ENCODE results near the gene NFE2L1. TPM values are rescaled to one million over a fixed set of nuclear protein-coding genes. Genes with fewer than 3 reads are reported as not detected.

Gene NFE2L1
- total RNA-seq, 1 experiment from 2014 or later, result 149 TPM

DNA sequence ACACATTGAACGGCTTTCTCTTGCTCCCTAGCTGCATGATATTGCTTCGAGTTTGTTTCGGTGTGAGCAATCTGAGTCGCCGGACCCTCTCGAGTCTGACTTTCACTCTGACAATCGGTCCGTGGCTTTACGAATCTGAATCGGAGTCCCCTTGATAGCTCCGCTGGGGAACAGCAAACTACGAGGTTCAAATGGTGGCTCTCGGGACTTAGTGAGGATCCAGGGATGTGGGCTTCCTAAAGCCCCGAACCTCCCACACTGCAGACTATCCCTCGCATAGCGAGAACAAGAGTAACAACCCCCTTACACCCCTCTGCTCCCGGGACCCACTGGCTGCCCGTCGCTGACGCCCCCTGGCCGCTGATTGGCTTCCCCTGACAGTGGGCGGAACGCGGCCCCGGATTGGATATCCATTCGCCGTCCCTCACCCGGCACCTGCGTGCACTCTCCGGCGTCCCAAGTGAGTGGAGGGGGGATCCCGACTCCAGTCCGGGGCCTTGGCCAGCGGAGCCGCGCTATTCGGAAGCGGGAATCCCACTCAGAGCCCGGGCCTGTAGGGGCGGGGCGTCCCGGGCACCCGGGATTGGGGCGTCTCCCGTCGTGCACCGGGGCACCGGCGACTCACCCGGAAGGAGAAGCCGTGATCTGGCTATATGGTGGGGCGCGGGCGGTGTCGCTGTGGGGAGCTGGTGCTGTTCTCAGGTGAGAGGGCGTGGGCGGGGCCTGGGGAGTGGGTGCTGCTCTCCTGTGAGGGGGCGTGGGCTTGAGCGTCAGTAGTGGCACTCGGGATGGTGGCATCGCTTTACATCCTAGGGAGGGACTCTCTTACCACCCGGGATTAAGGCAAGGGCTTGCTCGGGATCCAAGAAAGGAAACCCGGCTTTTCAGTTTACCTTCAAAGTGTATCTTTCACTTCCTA lies 59.2 kb downstream of the NFE2L1 start, which contains the start of gene SNX11 (continued):
- no peak for TF ChIP-seq NFE2L1 (CRISPR knock-in tag; IDR thresholded peaks at IDR 0.05)
- no peak for TF ChIP-seq SMAD4 (CRISPR knock-in tag; IDR thresholded peaks at IDR 0.05)
- no peak for TF ChIP-seq TCF7 (CRISPR knock-in tag; IDR thresholded peaks at IDR 0.05; ENCODE audit: low read depth)
- no peak for TF ChIP-seq NFATC4 (CRISPR knock-in tag; IDR thresholded peaks at IDR 0.05)
- peak; percentile 56; the same call in 1 of the 2 replicates for TF ChIP-seq FOXP1 (CRISPR knock-in tag; IDR thresholded peaks at IDR 0.05; ENCODE audit: borderline replicate concordance)
- no peak for TF ChIP-seq ZNF121 (CRISPR knock-in tag; IDR thresholded peaks at IDR 0.05)
- 0 out of 2 replicates have a peak, but pooled peaks have one; percentile 40 for TF ChIP-seq ESRRA (CRISPR knock-in tag; IDR thresholded peaks at IDR 0.05; ENCODE audit: borderline replicate concordance)
- no peak for TF ChIP-seq TP53 (CRISPR knock-in tag; IDR thresholded peaks at IDR 0.05)
- TF ChIP-seq SP1 (CRISPR knock-in tag; conservative IDR thresholded peaks at IDR 0.05), result peak; percentile 92
- TF ChIP-seq, protein P1, sequence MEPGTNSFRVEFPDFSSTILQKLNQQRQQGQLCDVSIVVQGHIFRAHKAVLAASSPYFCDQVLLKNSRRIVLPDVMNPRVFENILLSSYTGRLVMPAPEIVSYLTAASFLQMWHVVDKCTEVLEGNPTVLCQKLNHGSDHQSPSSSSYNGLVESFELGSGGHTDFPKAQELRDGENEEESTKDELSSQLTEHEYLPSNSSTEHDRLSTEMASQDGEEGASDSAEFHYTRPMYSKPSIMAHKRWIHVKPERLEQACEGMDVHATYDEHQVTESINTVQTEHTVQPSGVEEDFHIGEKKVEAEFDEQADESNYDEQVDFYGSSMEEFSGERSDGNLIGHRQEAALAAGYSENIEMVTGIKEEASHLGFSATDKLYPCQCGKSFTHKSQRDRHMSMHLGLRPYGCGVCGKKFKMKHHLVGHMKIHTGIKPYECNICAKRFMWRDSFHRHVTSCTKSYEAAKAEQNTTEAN (CRISPR knock-in tag; IDR thresholded peaks at IDR 0.05), result peak; percentile 35; the same call in 1 of the 2 replicates
- TF ChIP-seq, protein P2, sequence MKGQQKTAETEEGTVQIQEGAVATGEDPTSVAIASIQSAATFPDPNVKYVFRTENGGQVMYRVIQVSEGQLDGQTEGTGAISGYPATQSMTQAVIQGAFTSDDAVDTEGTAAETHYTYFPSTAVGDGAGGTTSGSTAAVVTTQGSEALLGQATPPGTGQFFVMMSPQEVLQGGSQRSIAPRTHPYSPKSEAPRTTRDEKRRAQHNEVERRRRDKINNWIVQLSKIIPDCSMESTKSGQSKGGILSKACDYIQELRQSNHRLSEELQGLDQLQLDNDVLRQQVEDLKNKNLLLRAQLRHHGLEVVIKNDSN (CRISPR knock-in tag; IDR thresholded peaks at IDR 0.05), result no peak
- TF ChIP-seq NR2C2 (CRISPR knock-in tag; IDR thresholded peaks at IDR 0.05), result peak; percentile 78; the same call in 1 of the 2 replicates
- TF ChIP-seq, protein P3, sequence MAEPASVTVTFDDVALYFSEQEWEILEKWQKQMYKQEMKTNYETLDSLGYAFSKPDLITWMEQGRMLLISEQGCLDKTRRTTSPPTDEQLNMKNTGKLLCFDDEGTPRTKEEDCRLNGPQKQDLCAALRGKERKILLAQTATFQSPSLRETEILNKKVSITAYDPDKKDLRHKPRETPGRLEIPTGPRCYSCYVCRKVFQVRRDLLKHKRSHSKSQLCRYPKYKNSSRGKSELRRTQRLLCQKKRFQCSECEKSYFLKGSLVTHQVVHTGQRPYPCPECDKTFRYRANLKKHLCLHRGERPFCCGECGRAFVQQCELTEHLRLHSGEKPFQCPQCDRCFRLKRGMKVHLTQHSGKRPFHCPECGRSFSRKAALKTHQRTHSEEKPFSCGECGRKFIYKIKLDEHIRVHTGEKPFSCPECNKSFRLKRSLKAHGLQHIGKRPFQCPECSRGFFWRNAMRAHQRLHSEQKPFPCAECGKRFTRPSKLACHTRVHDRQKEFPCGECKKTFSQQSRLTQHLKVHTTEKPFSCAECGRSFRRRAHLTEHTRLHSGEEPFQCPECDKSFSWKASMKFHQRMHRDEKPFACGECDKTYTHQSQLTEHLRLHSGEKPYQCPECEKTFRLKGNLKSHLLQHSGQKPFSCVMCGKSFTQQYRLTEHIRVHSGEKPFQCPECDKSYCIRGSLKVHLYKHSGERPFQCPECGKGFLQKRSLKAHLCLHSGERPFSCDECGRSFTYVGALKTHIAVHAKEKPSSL (CRISPR knock-in tag; conservative IDR thresholded peaks at IDR 0.05), result no peak
- TF ChIP-seq ZNF232 (CRISPR knock-in tag; IDR thresholded peaks at IDR 0.05), result peak; percentile 52; the same call in 1 of the 2 replicates
- no peak for TF ChIP-seq EMX1 (CRISPR knock-in tag; IDR thresholded peaks at IDR 0.05)
- no peak for TF ChIP-seq ZNF671 (CRISPR knock-in tag; IDR thresholded peaks at IDR 0.05)
- TF ChIP-seq, protein P4, sequence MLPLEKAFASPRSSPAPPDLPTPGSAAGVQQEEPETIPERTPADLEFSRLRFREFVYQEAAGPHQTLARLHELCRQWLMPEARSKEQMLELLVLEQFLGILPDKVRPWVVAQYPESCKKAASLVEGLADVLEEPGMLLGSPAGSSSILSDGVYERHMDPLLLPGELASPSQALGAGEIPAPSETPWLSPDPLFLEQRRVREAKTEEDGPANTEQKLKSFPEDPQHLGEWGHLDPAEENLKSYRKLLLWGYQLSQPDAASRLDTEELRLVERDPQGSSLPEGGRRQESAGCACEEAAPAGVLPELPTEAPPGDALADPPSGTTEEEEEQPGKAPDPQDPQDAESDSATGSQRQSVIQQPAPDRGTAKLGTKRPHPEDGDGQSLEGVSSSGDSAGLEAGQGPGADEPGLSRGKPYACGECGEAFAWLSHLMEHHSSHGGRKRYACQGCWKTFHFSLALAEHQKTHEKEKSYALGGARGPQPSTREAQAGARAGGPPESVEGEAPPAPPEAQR (CRISPR knock-in tag; IDR thresholded peaks at IDR 0.05), result no peak
- no peak for TF ChIP-seq TEAD4 (CRISPR knock-in tag; IDR thresholded peaks at IDR 0.05)
- TF ChIP-seq, protein P5, sequence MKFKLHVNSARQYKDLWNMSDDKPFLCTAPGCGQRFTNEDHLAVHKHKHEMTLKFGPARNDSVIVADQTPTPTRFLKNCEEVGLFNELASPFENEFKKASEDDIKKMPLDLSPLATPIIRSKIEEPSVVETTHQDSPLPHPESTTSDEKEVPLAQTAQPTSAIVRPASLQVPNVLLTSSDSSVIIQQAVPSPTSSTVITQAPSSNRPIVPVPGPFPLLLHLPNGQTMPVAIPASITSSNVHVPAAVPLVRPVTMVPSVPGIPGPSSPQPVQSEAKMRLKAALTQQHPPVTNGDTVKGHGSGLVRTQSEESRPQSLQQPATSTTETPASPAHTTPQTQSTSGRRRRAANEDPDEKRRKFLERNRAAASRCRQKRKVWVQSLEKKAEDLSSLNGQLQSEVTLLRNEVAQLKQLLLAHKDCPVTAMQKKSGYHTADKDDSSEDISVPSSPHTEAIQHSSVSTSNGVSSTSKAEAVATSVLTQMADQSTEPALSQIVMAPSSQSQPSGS (CRISPR knock-in tag; IDR thresholded peaks at IDR 0.05; ENCODE audit: borderline replicate concordance, low read depth), result no peak
- TF ChIP-seq MXD4 (CRISPR knock-in tag; IDR thresholded peaks at IDR 0.05; ENCODE audit: borderline replicate concordance), result no peak
- no peak for TF ChIP-seq CREB1 (CRISPR knock-in tag; IDR thresholded peaks at IDR 0.05)
- TF ChIP-seq NR3C1 (CRISPR knock-in tag; conservative IDR thresholded peaks at IDR 0.05; ENCODE audit: low read depth), result no peak
- TF ChIP-seq MYBL2 (CRISPR knock-in tag; IDR thresholded peaks at IDR 0.05), result no peak
- TF ChIP-seq, protein P6, sequence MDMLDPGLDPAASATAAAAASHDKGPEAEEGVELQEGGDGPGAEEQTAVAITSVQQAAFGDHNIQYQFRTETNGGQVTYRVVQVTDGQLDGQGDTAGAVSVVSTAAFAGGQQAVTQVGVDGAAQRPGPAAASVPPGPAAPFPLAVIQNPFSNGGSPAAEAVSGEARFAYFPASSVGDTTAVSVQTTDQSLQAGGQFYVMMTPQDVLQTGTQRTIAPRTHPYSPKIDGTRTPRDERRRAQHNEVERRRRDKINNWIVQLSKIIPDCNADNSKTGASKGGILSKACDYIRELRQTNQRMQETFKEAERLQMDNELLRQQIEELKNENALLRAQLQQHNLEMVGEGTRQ (CRISPR knock-in tag; IDR thresholded peaks at IDR 0.05), result no peak
- no peak for TF ChIP-seq CBFB (CRISPR knock-in tag; IDR thresholded peaks at IDR 0.05; ENCODE audit: low read depth)
